ENCODE results near the gene KIAA2012.

DNA sequence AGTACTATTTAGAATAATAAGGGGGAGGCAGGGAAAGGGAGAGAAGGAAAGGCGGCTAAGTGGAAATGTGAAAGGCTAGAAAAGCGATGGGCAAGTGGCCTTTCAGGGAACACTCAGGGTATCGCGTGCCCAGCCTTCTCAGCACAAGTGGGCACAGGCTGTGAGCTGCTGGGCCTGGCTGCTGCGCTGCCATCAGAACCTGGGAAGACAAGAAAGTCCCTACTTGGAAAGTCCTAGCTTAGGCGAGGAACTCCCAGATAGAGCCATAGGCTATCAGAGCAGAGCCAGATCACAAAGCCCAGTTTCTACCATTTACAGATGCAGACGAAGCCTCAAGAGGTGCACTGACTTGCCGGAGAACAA is 49.2 kb upstream of the KIAA2012 start:
- no peak for TF ChIP-seq CTCF (IDR thresholded peaks at IDR 0.05; ENCODE audit: insufficient read depth, low read length)
- no peak for TF ChIP-seq REST (IDR thresholded peaks at IDR 0.05; ENCODE audit: insufficient replicate concordance, low read depth)
- TF ChIP-seq POLR2AphosphoS5 (IDR thresholded peaks at IDR 0.05; ENCODE audit: low read depth), result no peak
- no peak for TF ChIP-seq GABPA (IDR thresholded peaks at IDR 0.05; ENCODE audit: low read depth)

Measured in HL-60 (cell line).